ENCODE data around the gene NCAM1. TPM values are rescaled to one million over a fixed set of nuclear protein-coding genes. Genes with fewer than 3 reads are reported as not detected.
"Not testable (repeated sequence)": the region's sequence is repeated elsewhere in the genome, so short reads cannot be mapped to it uniquely, and the experiment has no call there.

The NCAM1 gene
- total RNA-seq, 1 donor from 2014 or later = 4.2 TPM

- H3K4me3 ChIP-seq = no peak overlapping the region
- no peak overlapping the region for H3K27ac ChIP-seq
- no peak for DNase-seq
- no peaks in the 10 kb centered on the region for H3K36me3 ChIP-seq
- H3K27me3 ChIP-seq = no peaks in the 10 kb centered on the region
- no peaks in the 10 kb centered on the region for H3K9me3 ChIP-seq
- intact Hi-C loops (cut with DNase I) = no loop called here
- no peak for ATAC-seq
- H3K4me1 ChIP-seq = no peaks in the 10 kb centered on the region
- no peak for TF ChIP-seq CTCF (IDR thresholded peaks at IDR 0.05)
These were observed 83.9 kb downstream of the NCAM1 start for GRCh38 chr11:113045146-113045545.

- intact Hi-C loops (cut with DNase I) = no loop called here
- Histone ChIP-seq H3K27ac (no peak overlapping the region), H3K9me3 (no peaks in the 10 kb centered on the region), H3K36me3 (no peaks in the 10 kb centered on the region), H3K4me3 (no peak overlapping the region), H3K27me3 (no peaks in the 10 kb centered on the region), H3K4me1 (no peaks in the 10 kb centered on the region)
- no peak for DNase-seq
- no peak for TF ChIP-seq CTCF (IDR thresholded peaks at IDR 0.05)
- ATAC-seq = no peak
These were observed 85.6 kb downstream of the NCAM1 start for GRCh38 chr11:113046866-113047265.

- no peak for TF ChIP-seq CTCF (IDR thresholded peaks at IDR 0.05)
- Histone ChIP-seq H3K27ac (no peak overlapping the region), H3K4me3 (no peak overlapping the region), H3K36me3 (no peaks in the 10 kb centered on the region), H3K4me1 (no peaks in the 10 kb centered on the region), H3K9me3 (no peaks in the 10 kb centered on the region), H3K27me3 (no peaks in the 10 kb centered on the region)
- DNase-seq = no peak
- ATAC-seq = no peak
- intact Hi-C loops (cut with DNase I) = no loop called here
These were observed 87.9 kb downstream of the NCAM1 start for GRCh38 chr11:113048820-113049768.

GRCh38 chr11:113053042-113053441 is 91.8 kb downstream of the NCAM1 start:
- H3K27me3 ChIP-seq; H3K27ac ChIP-seq; H3K4me3 ChIP-seq; intact Hi-C loops (cut with DNase I); H3K9me3 ChIP-seq; H3K36me3 ChIP-seq; DNase-seq; H3K4me1 ChIP-seq; ATAC-seq: not testable (repeated sequence)

- Histone ChIP-seq H3K4me1 (no peaks in the 10 kb centered on the region), H3K27me3 (no peaks in the 10 kb centered on the region), H3K4me3 (no peak overlapping the region), H3K27ac (no peak overlapping the region), H3K9me3 (no peaks in the 10 kb centered on the region), H3K36me3 (no peaks in the 10 kb centered on the region)
- TF ChIP-seq CTCF (IDR thresholded peaks at IDR 0.05) = no peak
- DNase-seq (no peak), ATAC-seq (no peak)
- intact Hi-C loops (cut with DNase I) = no loop called here
These were observed 95.8 kb downstream of the NCAM1 start for GRCh38 chr11:113057038-113057437.

- Histone ChIP-seq H3K9me3 (no peaks in the 10 kb centered on the region), H3K4me1 (no peaks in the 10 kb centered on the region), H3K36me3 (no peaks in the 10 kb centered on the region), H3K27ac (no peak overlapping the region), H3K4me3 (no peak overlapping the region), H3K27me3 (no peaks in the 10 kb centered on the region)
- intact Hi-C loops (cut with DNase I) = no loop called here
- ATAC-seq (no peak), DNase-seq (no peak)
- no peak for TF ChIP-seq CTCF (IDR thresholded peaks at IDR 0.05)
These were observed 98.3 kb downstream of the NCAM1 start for GRCh38 chr11:113059548-113059947.

Data from upper lobe of right lung (tissue), 1 donor.